Uterus (tissue), 2 donors: ENCODE measurements around the gene THSD4.

ENCODE experiments used
- CTCF ChIP-seq, 4 experiments: fragments of 200-600 bp in 2 of 4; fragments of 450-650 bp in 2 of 4; sonication (generic) in 2 of 4; IDR thresholded peaks; one replicate each; pipeline ENCODE4 v1.5.1; 2016 to 2019; ENCODE audit warnings: antibody characterized with exemption in 4 of 4, mild to moderate bottlenecking in 2 of 4, moderate library complexity in 1 of 4
- POLR2A ChIP-seq, 2 donors: fragments of 450-650 bp; IDR thresholded peaks; one replicate each; pipeline ENCODE4 v1.6.1; 2016; ENCODE audit warnings: antibody characterized with exemption in 2 of 2, mild to moderate bottlenecking in 1 of 2, moderate library complexity in 1 of 2

- no peak for TF ChIP-seq CTCF (IDR thresholded peaks at IDR 0.05)
- TF ChIP-seq POLR2A (IDR thresholded peaks at IDR 0.05): no peak
Observed at GRCh38 chr15:71549697-71550096, 434.4 kb downstream of the THSD4 start.
